B cell (primary cell): ENCODE measurements around the gene TNFRSF12A. TPM values are rescaled to one million over a fixed set of nuclear protein-coding genes. Genes with fewer than 3 reads are reported as not detected.

Experiments
- ATAC-seq: fragments of 200-7000 bp; cut with Tn5 transposase; one replicate; pipeline ENCODE4 v1.10.0; 2021; ENCODE audit warnings: low read depth, mild to moderate bottlenecking, moderate number of reproducible peaks, moderate library complexity
- CTCF ChIA-PET: fragments of 350-600 bp; sonication (Branson Sonifier 250); formaldehyde crosslinking; loops from one replicate; lab custom pipeline; 2021; ENCODE audit warnings: antibody characterized with exemption, inconsistent platforms; lab: Charles Lee
- POLR2A ChIA-PET: fragments of 350-600 bp; sonication (Branson Sonifier 250); formaldehyde crosslinking; loops from one replicate; lab custom pipeline; 2021; ENCODE audit warnings: antibody characterized with exemption; lab: Charles Lee
- DNase-seq: peaks from one replicate; pipeline ENCODE4 v3.0.0; 2013
- H2AFZ ChIP-seq: 2 replicates; pipeline ENCODE4 v1.6.1; 2012; ENCODE audit warnings: mild to moderate bottlenecking, low read depth, low read length; ENCODE audit not compliant: insufficient read depth, poor library complexity, severe bottlenecking
- H3K27ac ChIP-seq, 2 donors: 1 replicate in 1 of 2; 2 replicates in 1 of 2; pipeline ENCODE4 v1.5.1; 2012 to 2013; ENCODE audit warnings: low read length in 2 of 2, mild to moderate bottlenecking in 2 of 2, moderate library complexity in 1 of 2
- H3K27me3 ChIP-seq, 4 experiments: fragments of 200-600 bp in 1 of 4; sonication (generic) in 1 of 4; replicated peaks in 1 of 4; 1 replicate in 2 of 4; 2 replicates in 2 of 4; pipeline versions ENCODE4 v1.6.1 to v1.7.0; 2013 to 2016; ENCODE audit warnings: low read length in 3 of 4, mild to moderate bottlenecking in 2 of 4, mixed read lengths in 1 of 4, moderate library complexity in 1 of 4; ENCODE audit not compliant: insufficient read depth in 4 of 4, control insufficient read depth in 3 of 4; ENCODE audit errors: control extremely low read depth in 1 of 4
- H3K36me3 ChIP-seq, 2 experiments: replicated peaks in 1 of 2; 1 replicate in 1 of 2; 2 replicates in 1 of 2; pipeline versions ENCODE4 v1.6.1 to v1.7.1; 2013; ENCODE audit warnings: low read length in 1 of 2; ENCODE audit not compliant: insufficient read depth in 2 of 2, control insufficient read depth in 1 of 2; ENCODE audit errors: control extremely low read depth in 1 of 2, extremely low read depth in 1 of 2
- H3K4me1 ChIP-seq, 2 donors: fragments of 200-600 bp in 1 of 2; sonication (generic) in 1 of 2; 1 replicate in 1 of 2; 2 replicates in 1 of 2; pipeline versions ENCODE4 v1.5.1 to v1.6.1; 2013 to 2017; ENCODE audit warnings: low read length in 2 of 2; ENCODE audit not compliant: control insufficient read depth in 2 of 2, insufficient read depth in 2 of 2
- H3K4me2 ChIP-seq: replicated peaks from 2 replicates; pipeline ENCODE3; 2012; ENCODE audit warnings: mild to moderate bottlenecking, low read depth, low read length; ENCODE audit not compliant: poor library complexity, severe bottlenecking
- H3K4me3 ChIP-seq, 5 experiments: fragments of 200-600 bp in 1 of 5; sonication (generic) in 1 of 5; 1 replicate in 3 of 5; 2 replicates in 2 of 5; pipeline versions ENCODE4 v1.5.1 to v1.7.0; 2011 to 2016; ENCODE audit warnings: low read length in 4 of 5, mild to moderate bottlenecking in 4 of 5, low read depth in 2 of 5, control low read depth in 1 of 5, moderate library complexity in 1 of 5; ENCODE audit not compliant: insufficient read depth in 1 of 5; ENCODE audit errors: control extremely low read depth in 1 of 5, extremely low read depth in 1 of 5
- H3K79me2 ChIP-seq: fragments of 200-600 bp; sonication (generic); one replicate; pipeline ENCODE4 v1.6.0; 2016; ENCODE audit warnings: low read length; ENCODE audit not compliant: control insufficient read depth, insufficient read depth
- H3K9ac ChIP-seq: fragments of 200-600 bp; sonication (generic); 2 replicates; pipeline ENCODE4 v1.6.1; 2017; ENCODE audit warnings: mild to moderate bottlenecking, low read length, moderate library complexity
- H3K9me3 ChIP-seq, 3 donors: one replicate each; pipeline versions ENCODE4 v1.6.1 to v1.7.1; 2013; ENCODE audit warnings: low read length in 2 of 3; ENCODE audit not compliant: control insufficient read depth in 2 of 3, insufficient read depth in 1 of 3; ENCODE audit errors: control extremely low read depth in 1 of 3
- H4K20me1 ChIP-seq: 2 replicates; pipeline ENCODE4 v1.6.0; 2012; ENCODE audit warnings: mild to moderate bottlenecking, low read length; ENCODE audit not compliant: insufficient read depth, control insufficient read depth, poor library complexity, severe bottlenecking
- H3K27ac Mint-ChIP-seq: one replicate; pipeline ENCODE4 v1.8.0; 2021; ENCODE audit warnings: mixed read lengths
- H3K27me3 Mint-ChIP-seq: one replicate; pipeline ENCODE4 v1.8.0; 2021; ENCODE audit warnings: mixed read lengths
- H3K4me1 Mint-ChIP-seq: one replicate; pipeline ENCODE4 v1.8.0; 2021; ENCODE audit warnings: mixed read lengths
- H3K4me3 Mint-ChIP-seq: one replicate; pipeline ENCODE4 v1.8.0; 2021; ENCODE audit warnings: mixed read lengths
- H3K9me3 Mint-ChIP-seq: one replicate; pipeline ENCODE4 v1.8.0; 2022; ENCODE audit warnings: mixed read lengths; ENCODE audit not compliant: insufficient read depth
- EZH2 ChIP-seq: IDR thresholded peaks from 2 replicates; pipeline ENCODE4 v1.6.1; 2012; ENCODE audit warnings: borderline replicate concordance, low read depth, mild to moderate bottlenecking, moderate library complexity, low read length; ENCODE audit not compliant: insufficient read depth, poor library complexity, severe bottlenecking
- WGBS: methylation state at CpG from one replicate; pipeline ENCODE4 v1.1.5; 2013; ENCODE audit warnings: missing lambda C conversion rate; ENCODE audit not compliant: insufficient coverage; 5-methylcytosine and 5-hydroxymethylcytosine counted together
- intact Hi-C: fragments of 100-400 bp; cut with micrococcal nuclease; formaldehyde crosslinking; loops from one replicate; pipeline ENCODE4 v1.10.0; 2022
- polyA plus RNA-seq: library from polyadenylated mRNA; depleted of rRNA; stranded (reverse); fragments of >200 nt; gene quantifications from 2 replicates; pipeline ENCODE4 v1.2.3, GENCODE V29; 2012
- total RNA-seq, 2 donors: library from RNA; stranded (reverse); fragments of 120-200 nt in 1 of 2; gene quantifications; 1 replicate in 1 of 2; 2 replicates in 1 of 2; pipeline versions ENCODE4 v1.2.3 to v1.2.4, GENCODE V29; 2013 to 2022
- TF ChIP-seq, protein P1 (sequence below): fragments of 200-600 bp; IDR thresholded peaks from one replicate; pipeline ENCODE4 v1.8.0; 2022; ENCODE audit warnings: antibody characterized with exemption, mild to moderate bottlenecking

The TNFRSF12A gene
- total and polyA plus RNA-seq, 2 donors (not counting 1 experiment from before 2014, with no cell fraction given), result 0.61 to 1.3 TPM

DNA sequence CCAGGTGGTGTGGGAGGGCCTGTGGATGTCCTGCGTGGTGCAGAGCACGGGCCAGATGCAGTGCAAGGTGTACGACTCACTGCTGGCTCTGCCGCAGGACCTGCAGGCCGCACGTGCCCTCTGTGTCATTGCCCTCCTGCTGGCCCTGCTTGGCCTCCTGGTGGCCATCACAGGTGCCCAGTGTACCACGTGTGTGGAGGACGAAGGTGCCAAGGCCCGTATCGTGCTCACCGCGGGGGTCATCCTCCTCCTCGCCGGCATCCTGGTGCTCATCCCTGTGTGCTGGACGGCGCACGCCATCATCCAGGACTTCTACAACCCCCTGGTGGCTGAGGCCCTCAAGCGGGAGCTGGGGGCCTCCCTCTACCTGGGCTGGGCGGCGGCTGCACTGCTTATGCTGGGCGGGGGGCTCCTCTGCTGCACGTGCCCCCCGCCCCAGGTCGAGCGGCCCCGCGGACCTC lies 6.6 kb upstream of the TNFRSF12A start:
- Histone ChIP-seq H3K9me3 (peaks cover 0 to 7% (median 0%) of the 10 kb centered on the region in 3 donors), H3K27ac (no peak overlapping the region), H2AFZ (no peak overlapping the region), H3K4me1 (peaks cover 6 to 9% of the 10 kb centered on the region in 2 donors), H3K4me3 (no peak overlapping the region), H4K20me1 (no peaks in the 10 kb centered on the region), H3K9ac (no peak overlapping the region), H3K36me3 (no peaks in the 10 kb centered on the region), H3K4me2 (no peak overlapping the region), H3K27me3 (peaks cover 0 to 31% (median 16%) of the 10 kb centered on the region in 4 experiments), H3K79me2 (no peaks in the 10 kb centered on the region)
- Mint-ChIP-seq H3K4me1 (peaks cover 6% of the 10 kb centered on the region), H3K27ac (no peak overlapping the region), H3K4me3 (no peak overlapping the region), H3K9me3 (no peaks in the 10 kb centered on the region), H3K27me3 (peaks cover 22% of the 10 kb centered on the region)
- intact Hi-C loops, result no loop called here
- ATAC-seq (no peak), DNase-seq (no peak)
- TF ChIP-seq EZH2, result no peak
- TF ChIP-seq, protein P1, sequence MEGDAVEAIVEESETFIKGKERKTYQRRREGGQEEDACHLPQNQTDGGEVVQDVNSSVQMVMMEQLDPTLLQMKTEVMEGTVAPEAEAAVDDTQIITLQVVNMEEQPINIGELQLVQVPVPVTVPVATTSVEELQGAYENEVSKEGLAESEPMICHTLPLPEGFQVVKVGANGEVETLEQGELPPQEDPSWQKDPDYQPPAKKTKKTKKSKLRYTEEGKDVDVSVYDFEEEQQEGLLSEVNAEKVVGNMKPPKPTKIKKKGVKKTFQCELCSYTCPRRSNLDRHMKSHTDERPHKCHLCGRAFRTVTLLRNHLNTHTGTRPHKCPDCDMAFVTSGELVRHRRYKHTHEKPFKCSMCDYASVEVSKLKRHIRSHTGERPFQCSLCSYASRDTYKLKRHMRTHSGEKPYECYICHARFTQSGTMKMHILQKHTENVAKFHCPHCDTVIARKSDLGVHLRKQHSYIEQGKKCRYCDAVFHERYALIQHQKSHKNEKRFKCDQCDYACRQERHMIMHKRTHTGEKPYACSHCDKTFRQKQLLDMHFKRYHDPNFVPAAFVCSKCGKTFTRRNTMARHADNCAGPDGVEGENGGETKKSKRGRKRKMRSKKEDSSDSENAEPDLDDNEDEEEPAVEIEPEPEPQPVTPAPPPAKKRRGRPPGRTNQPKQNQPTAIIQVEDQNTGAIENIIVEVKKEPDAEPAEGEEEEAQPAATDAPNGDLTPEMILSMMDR, result no peak
- 95% methylated on average over 27 of the region's 27 CpGs for WGBS
- ChIA-PET POLR2A (no interaction called here), CTCF (no interaction called here)

DNA sequence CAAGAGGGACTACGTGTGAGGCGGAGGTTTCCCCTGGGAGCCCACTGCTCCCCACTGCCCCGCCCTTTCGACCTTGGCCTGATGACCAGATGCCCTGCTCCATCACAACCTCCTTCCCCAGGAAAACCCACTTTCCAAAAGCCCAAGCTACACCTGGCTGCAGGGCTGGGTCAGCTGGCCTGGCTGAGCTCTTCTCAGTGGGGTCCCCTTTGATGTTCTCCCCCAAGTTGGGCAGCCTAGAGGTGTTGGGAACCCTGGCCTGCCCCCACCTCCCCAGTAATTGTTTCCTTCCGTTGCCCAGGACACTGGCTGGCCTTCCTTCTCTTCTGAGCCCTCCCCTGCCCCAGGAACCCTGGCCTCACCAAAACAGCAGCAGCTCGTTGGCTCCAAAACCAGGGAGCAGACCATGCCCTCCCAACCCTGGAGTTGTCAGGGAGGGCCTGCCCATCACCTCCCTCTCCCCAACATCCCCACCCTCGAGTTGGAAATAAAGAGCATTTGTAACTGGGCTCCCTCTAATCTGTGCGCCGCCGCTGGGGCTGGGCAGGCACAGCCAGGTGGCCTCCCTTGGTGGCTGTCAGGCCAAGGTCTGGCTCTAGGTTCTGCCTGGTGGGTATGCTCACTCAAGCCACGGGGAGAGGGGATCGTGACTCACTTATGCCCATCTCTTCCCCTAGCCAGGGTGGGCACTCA lies 6.0 kb upstream of the TNFRSF12A start:
- Histone ChIP-seq H2AFZ (no peak overlapping the region), H3K9ac (no peak overlapping the region), H3K4me3 (no peak overlapping the region), H3K4me1 (peaks cover 4 to 6% of the 10 kb centered on the region in 2 donors), H3K36me3 (no peaks in the 10 kb centered on the region), H3K9me3 (peaks cover 0 to 4% (median 0%) of the 10 kb centered on the region in 3 donors), H3K27ac (no peak overlapping the region), H3K79me2 (no peaks in the 10 kb centered on the region), H3K4me2 (no peak overlapping the region), H4K20me1 (no peaks in the 10 kb centered on the region), H3K27me3 (peaks cover 0 to 34% (median 14%) of the 10 kb centered on the region in 4 experiments)
- Mint-ChIP-seq H3K27me3 (peaks cover 22% of the 10 kb centered on the region), H3K9me3 (no peaks in the 10 kb centered on the region), H3K27ac (no peak overlapping the region), H3K4me3 (no peak overlapping the region), H3K4me1 (peaks cover 4% of the 10 kb centered on the region)
- ATAC-seq (no peak), DNase-seq (no peak)
- TF ChIP-seq EZH2, result no peak
- TF ChIP-seq, protein P1, result no peak
- 87% methylated on average over 8 of the region's 12 CpGs for WGBS
- ChIA-PET POLR2A (no interaction called here), CTCF (no interaction called here)
- intact Hi-C loops, result no loop called here
